ENCODE data around the gene OR10D3. TPM values are rescaled to one million over a fixed set of nuclear protein-coding genes. Genes with fewer than 3 reads are reported as not detected.

Gene OR10D3, protein sequence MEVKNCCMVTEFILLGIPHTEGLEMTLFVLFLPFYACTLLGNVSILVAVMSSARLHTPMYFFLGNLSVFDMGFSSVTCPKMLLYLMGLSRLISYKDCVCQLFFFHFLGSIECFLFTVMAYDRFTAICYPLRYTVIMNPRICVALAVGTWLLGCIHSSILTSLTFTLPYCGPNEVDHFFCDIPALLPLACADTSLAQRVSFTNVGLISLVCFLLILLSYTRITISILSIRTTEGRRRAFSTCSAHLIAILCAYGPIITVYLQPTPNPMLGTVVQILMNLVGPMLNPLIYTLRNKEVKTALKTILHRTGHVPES
- 0.60 and 1.6 TPM in 2 replicates for total RNA-seq (2014; rRNA removed; shearing (Covaris generic))

DNA sequence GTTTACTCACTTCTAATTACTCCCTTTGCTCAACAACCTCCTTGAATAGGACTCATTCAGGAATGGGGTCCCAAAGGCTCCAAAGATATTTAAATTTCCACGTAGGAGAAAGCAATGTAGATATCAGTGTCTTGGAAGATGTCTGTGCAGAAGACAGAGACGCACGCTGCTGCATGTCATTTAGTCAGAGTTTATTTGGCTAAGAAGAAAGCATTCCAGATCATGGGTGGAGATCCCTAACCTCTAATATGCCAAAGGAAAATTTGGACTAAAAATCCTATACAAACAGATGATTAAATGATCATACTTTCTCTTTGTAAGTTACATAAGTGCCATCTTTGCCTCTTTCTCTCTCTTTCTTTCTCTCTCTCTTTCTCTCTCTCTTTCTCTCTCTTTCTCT lies at the start of gene OR10D3:
TSS of gene OR10D3 (plus strand) at position 278 of the 400 bp plus-strand sequence. CDS start 1,925 bp downstream, outside the sequence.

Other genes with a start within 250 kb of the OR10D3 start
- gene OR4D5, start 243.7 kb upstream of the OR10D3 start, total RNA-seq (2014; rRNA removed; shearing (Covaris generic)) = not detected in 2 replicates
- 0.21 TPM in 1 of 2 replicates, not detected in the other for gene OR6T1, start 239.5 kb upstream of the OR10D3 start, total RNA-seq (2014; rRNA removed; shearing (Covaris generic))
- gene OR10S1, start 205.6 kb upstream of the OR10D3 start, total RNA-seq (2014; rRNA removed; shearing (Covaris generic)) = not detected in 2 replicates
- not detected in 2 replicates for gene OR10G6, start 188.2 kb upstream of the OR10D3 start, total RNA-seq (2014; rRNA removed; shearing (Covaris generic))
- not detected in 2 replicates for gene OR10G4, start 170.3 kb upstream of the OR10D3 start, total RNA-seq (2014; rRNA removed; shearing (Covaris generic))
- gene OR10G9, start 160.3 kb upstream of the OR10D3 start, total RNA-seq (2014; rRNA removed; shearing (Covaris generic)) = not detected in 2 replicates
- gene OR10G8, start 156.5 kb upstream of the OR10D3 start, total RNA-seq (2014; rRNA removed; shearing (Covaris generic)) = not detected in 2 replicates
- not detected in 2 replicates for gene OR10G7, start 142.0 kb upstream of the OR10D3 start, total RNA-seq (2014; rRNA removed; shearing (Covaris generic))
- gene VWA5A, start 67.9 kb upstream of the OR10D3 start, total RNA-seq (2014; rRNA removed; shearing (Covaris generic)) = 5.5 and 6.9 TPM in 2 replicates
- 0.38 and 0.64 TPM in 2 replicates for gene OR8G1, start 57.8 kb downstream of the OR10D3 start, total RNA-seq (2014; rRNA removed; shearing (Covaris generic))
- gene OR8G5, start 73.0 kb downstream of the OR10D3 start, total RNA-seq (2014; rRNA removed; shearing (Covaris generic)) = 1.1 TPM in 1 of 2 replicates, not detected in the other
- gene OR8D1, start 130.6 kb downstream of the OR10D3 start, total RNA-seq (2014; rRNA removed; shearing (Covaris generic)) = not detected in 2 replicates
- gene OR8D2, start 136.9 kb downstream of the OR10D3 start, total RNA-seq (2014; rRNA removed; shearing (Covaris generic)) = not detected in 2 replicates
- not detected in 2 replicates for gene OR8B2, start 201.2 kb downstream of the OR10D3 start, total RNA-seq (2014; rRNA removed; shearing (Covaris generic))
- gene OR8B3, start 215.7 kb downstream of the OR10D3 start, total RNA-seq (2014; rRNA removed; shearing (Covaris generic)) = not detected in 2 replicates
- not detected in 2 replicates for gene OR8B4, start 241.5 kb downstream of the OR10D3 start, total RNA-seq (2014; rRNA removed; shearing (Covaris generic))

Measured in A375 (cell line).